ENCODE results near the gene OR2L8. TPM values are rescaled to one million over a fixed set of nuclear protein-coding genes. Genes with fewer than 3 reads are reported as not detected.

OR2L8 gene
- total and polyA plus RNA-seq, 9 of the 15 experiments (the other 6 are each of a cell fraction or from before 2014, with no cell fraction given) = not detected

DNA sequence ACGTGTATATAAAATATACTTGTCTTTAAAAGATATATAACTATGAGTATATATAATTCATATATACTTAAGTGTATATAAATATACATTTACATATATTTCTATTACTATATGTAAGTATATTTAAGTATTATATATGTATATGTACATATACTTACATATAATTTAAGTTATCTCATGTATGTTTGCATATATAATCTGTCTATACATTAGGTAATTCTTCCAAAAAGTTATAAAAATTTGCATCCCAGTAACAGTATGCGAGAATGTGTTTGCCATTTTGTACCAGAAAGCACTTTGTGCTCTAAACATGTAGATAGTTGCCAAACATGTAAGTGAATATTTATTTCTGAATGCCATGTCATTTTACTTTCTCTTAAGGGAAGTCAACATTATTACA lies 16.3 kb downstream of the OR2L8 start, which contains the start of gene OR2AK2:
OR2AK2 (plus strand) TSS at position 301 of the 400 bp plus-strand sequence. CDS start 144 bp downstream, outside the sequence.
- WGBS (ENCODE audit: insufficient coverage, low coverage, missing lambda C conversion rate) = 0% methylated on average over 2 of the region's 2 CpGs
- FAIRE-seq (no peak), ATAC-seq (no peak), DNase-seq (ENCODE audit: extremely low read depth in 1 of 4, low spot score in 3 of 4) (no peak)
- H3K9me3 ChIP-seq (replicated peaks; ENCODE audit: control insufficient read depth, insufficient read depth, low read depth, low read length) = 0 out of 2 replicates have a peak, but pooled peaks cover 7% of the 10 kb centered on the region
- ChIA-PET CTCF (ENCODE audit: low intra/inter-chr PET ratio) (no interaction called here), POLR2A (no interaction called here)
- H3K79me2 ChIP-seq (ENCODE audit: control insufficient read depth, insufficient read depth, low read length) = no peaks in the 10 kb centered on the region
- BruUV-seq (replicated peaks) = no TSS peak
- no peaks in the 10 kb centered on the region for H3K27me3 ChIP-seq (ENCODE audit: control insufficient read depth in 2 of 2, insufficient read depth in 2 of 2, low read length in 2 of 2)
- no peak within 1 kb of the TSS for H3K9ac ChIP-seq (ENCODE audit: insufficient read depth in 1 of 2, low read depth in 2 of 2, low read length in 2 of 2)
- no peaks in the 10 kb centered on the region for H4K20me1 ChIP-seq (replicated peaks; ENCODE audit: control insufficient read depth, insufficient read depth, low read length)
- intact Hi-C loops (cut with micrococcal nuclease) (no loop called here), in situ Hi-C loops (cut with MboI) (no loop called here)
- no peaks in the 10 kb centered on the region for H3K4me1 ChIP-seq (replicated peaks in 1 of 2; ENCODE audit: control insufficient read depth in 2 of 2, insufficient read depth in 2 of 2, low read length in 2 of 2)
- no peak within 1 kb of the TSS for H3K4me2 ChIP-seq (ENCODE audit: insufficient read depth, low read length)
- H2AFZ ChIP-seq (ENCODE audit: low read depth, low read length) = no peak within 1 kb of the TSS
- no peak within 1 kb of the TSS for H3K4me3 ChIP-seq
- H3K36me3 ChIP-seq (ENCODE audit: control insufficient read depth, insufficient read depth, low read length) = no peaks in the 10 kb centered on the region
- no peak for TF ChIP-seq RBM14 (IDR thresholded peaks at IDR 0.05; ENCODE audit: borderline replicate concordance, insufficient read depth, low read depth, low read length)
- no peak for TF ChIP-seq RB1 (IDR thresholded peaks at IDR 0.05; ENCODE audit: low read depth)
- no peak for TF ChIP-seq ZNF224 (CRISPR knock-in tag; IDR thresholded peaks at IDR 0.05)
- no peak for TF ChIP-seq EZH2 (IDR thresholded peaks at IDR 0.05; ENCODE audit: borderline replicate concordance, low read depth, low read length)
- TF ChIP-seq SAP30 (IDR thresholded peaks at IDR 0.05; ENCODE audit: borderline replicate concordance, insufficient read depth, low read depth, low read length, poor library complexity, severe bottlenecking) = no peak
- TF ChIP-seq ZC3H11A (IDR thresholded peaks at IDR 0.05; ENCODE audit: low read depth, low read length) = no peak
- no peak for TF ChIP-seq ZBTB17 (CRISPR knock-in tag; IDR thresholded peaks at IDR 0.05)
- TF ChIP-seq, protein P1, sequence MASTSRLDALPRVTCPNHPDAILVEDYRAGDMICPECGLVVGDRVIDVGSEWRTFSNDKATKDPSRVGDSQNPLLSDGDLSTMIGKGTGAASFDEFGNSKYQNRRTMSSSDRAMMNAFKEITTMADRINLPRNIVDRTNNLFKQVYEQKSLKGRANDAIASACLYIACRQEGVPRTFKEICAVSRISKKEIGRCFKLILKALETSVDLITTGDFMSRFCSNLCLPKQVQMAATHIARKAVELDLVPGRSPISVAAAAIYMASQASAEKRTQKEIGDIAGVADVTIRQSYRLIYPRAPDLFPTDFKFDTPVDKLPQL (IDR thresholded peaks at IDR 0.05; ENCODE audit: extremely low read depth, insufficient read length) = no peak
- no peak for TF ChIP-seq HDAC6 (IDR thresholded peaks at IDR 0.05; ENCODE audit: low read depth, low read length)
- no peak for TF ChIP-seq MAFF (IDR thresholded peaks at IDR 0.05; ENCODE audit: low read length)
- no peak for TF ChIP-seq MYBL2 (IDR thresholded peaks at IDR 0.05; ENCODE audit: low read depth)
- no peak for TF ChIP-seq MYBL2 (CRISPR knock-in tag; IDR thresholded peaks at IDR 0.05; ENCODE audit: borderline replicate concordance)
- TF ChIP-seq, protein P2, sequence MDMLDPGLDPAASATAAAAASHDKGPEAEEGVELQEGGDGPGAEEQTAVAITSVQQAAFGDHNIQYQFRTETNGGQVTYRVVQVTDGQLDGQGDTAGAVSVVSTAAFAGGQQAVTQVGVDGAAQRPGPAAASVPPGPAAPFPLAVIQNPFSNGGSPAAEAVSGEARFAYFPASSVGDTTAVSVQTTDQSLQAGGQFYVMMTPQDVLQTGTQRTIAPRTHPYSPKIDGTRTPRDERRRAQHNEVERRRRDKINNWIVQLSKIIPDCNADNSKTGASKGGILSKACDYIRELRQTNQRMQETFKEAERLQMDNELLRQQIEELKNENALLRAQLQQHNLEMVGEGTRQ (CRISPR knock-in tag; IDR thresholded peaks at IDR 0.05) = no peak
- TF ChIP-seq, protein P3, sequence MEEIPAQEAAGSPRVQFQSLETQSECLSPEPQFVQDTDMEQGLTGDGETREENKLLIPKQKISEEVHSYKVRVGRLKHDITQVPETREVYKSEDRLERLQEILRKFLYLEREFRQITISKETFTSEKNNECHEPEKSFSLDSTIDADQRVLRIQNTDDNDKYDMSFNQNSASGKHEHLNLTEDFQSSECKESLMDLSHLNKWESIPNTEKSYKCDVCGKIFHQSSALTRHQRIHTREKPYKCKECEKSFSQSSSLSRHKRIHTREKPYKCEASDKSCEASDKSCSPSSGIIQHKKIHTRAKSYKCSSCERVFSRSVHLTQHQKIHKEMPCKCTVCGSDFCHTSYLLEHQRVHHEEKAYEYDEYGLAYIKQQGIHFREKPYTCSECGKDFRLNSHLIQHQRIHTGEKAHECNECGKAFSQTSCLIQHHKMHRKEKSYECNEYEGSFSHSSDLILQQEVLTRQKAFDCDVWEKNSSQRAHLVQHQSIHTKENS (CRISPR knock-in tag; IDR thresholded peaks at IDR 0.05) = no peak
- H3K27ac ChIP-seq (ENCODE audit: extremely low read depth, low read depth, low read length) = no peak within 1 kb of the TSS
- no peaks in the 10 kb centered on the region for H3K9me1 ChIP-seq (ENCODE audit: control insufficient read depth, insufficient read depth, low read length)

Measured in K562 (cell line).